ENCODE measurements around the gene MYO1H.

DNA sequence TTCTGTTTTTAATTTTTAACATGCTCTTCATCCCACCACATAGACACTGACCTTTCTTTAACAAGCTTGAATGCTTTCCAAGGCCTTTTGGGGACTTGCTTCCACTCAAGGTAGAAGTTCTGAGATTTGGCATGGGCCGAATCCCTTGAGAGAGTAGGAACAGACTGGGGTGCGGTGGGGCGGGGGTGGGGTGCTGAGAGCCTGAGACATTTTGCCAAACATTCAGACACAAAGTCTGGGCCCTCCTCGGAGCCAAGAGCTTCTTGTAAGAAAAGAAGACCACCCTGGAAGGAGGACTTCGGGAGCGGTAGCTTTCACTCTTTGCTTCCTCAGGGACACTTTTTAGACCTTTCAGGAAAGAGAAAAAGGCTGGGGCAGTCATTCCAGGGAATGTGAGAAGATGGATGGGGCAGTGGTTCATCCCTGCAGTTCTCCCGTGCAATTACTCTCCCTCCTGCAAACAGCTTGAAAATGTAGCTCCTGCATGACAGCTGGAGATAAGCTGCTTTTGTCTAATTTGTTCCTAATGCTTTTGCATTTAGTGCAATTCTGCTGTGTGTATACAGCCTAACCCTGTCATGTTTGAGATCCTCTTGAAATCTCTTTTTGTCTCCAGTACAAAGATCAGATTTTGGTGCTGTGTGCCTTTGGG lies 16.3 kb upstream of the MYO1H start:
- TF ChIP-seq POLR2AphosphoS5 (IDR thresholded peaks at IDR 0.05; ENCODE audit: borderline replicate concordance, low read depth, low read length) (no peak), EZH2 (IDR thresholded peaks at IDR 0.05) (no peak)

Measured in SK-N-MC (cell line).